Erythroblast (primary cell): Measurements from ENCODE around the gene B4GALT3.

Experiments
- GATA1 ChIP-seq: IDR thresholded peaks from 2 replicates; pipeline ENCODE4 v1.6.1; 2011; ENCODE audit warnings: low read depth, mild to moderate bottlenecking, control low read depth, low read length, moderate library complexity
- POLR2A ChIP-seq: IDR thresholded peaks from 2 replicates; pipeline ENCODE4 v1.6.1; 2011; ENCODE audit warnings: mild to moderate bottlenecking, low read length

DNA sequence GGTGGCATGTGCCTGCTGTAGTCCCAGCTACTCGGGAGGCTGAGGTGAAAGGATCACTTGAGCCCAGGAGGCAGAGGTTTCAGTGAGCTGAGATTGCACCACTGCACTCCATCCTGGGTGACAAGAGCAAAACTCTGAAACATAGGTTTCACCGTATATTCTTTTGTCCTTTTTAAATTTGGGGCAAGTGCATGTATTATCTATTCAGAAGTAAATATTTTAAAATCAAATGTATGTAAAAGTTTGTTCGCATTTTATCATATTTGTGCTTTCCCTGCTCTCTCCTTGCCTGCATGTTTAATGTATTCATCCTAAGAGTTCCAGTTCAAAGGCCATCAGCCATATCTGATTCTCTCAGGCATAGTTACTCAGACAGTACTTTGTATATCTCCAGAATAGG lies 31.5 kb downstream of the B4GALT3 start:
- TF ChIP-seq POLR2A (no peak), GATA1 (no peak)
